Osteocyte (in vitro differentiated cells): ENCODE data around the gene SLC17A8. TPM values are rescaled to one million over a fixed set of nuclear protein-coding genes. Genes with fewer than 3 reads are reported as not detected.

Experiments used
- DNase-seq: peaks from one replicate; pipeline ENCODE4 v3.0.0; 2021; ENCODE audit warnings: mixed read lengths; ENCODE audit not compliant: unreplicated experiment; ENCODE audit errors: extremely low spot score
- H3K27ac Mint-ChIP-seq: one replicate; pipeline ENCODE4 v1.8.0; 2021; ENCODE audit warnings: mild to moderate bottlenecking, mixed read lengths; ENCODE audit not compliant: unreplicated experiment
- H3K27me3 Mint-ChIP-seq: one replicate; pipeline ENCODE4 v1.8.0; 2021; ENCODE audit warnings: mixed read lengths; ENCODE audit not compliant: unreplicated experiment
- H3K36me3 Mint-ChIP-seq: one replicate; pipeline ENCODE4 v1.8.0; 2021; ENCODE audit warnings: mixed read lengths; ENCODE audit not compliant: unreplicated experiment
- H3K4me1 Mint-ChIP-seq: one replicate; pipeline ENCODE4 v1.8.0; 2021; ENCODE audit warnings: mixed read lengths; ENCODE audit not compliant: unreplicated experiment
- H3K4me3 Mint-ChIP-seq: one replicate; pipeline ENCODE4 v1.8.0; 2021; ENCODE audit warnings: mild to moderate bottlenecking, moderate library complexity, mixed read lengths; ENCODE audit not compliant: unreplicated experiment
- H3K9me3 Mint-ChIP-seq: one replicate; pipeline ENCODE4 v1.8.0; 2021; ENCODE audit warnings: mixed read lengths; ENCODE audit not compliant: unreplicated experiment
- CTCF ChIP-seq: fragments of 200-600 bp; sonication (generic); IDR thresholded peaks from 2 replicates; pipeline ENCODE4 v1.5.0; 2021; ENCODE audit warnings: antibody characterized with exemption, mild to moderate bottlenecking, moderate library complexity
- total RNA-seq: library from RNA; stranded (reverse); gene quantifications from 2 replicates; pipeline ENCODE4 v1.2.1, GENCODE V29; 2021

SLC17A8 gene
- total RNA-seq, 1 donor from 2014 or later, result not detected

- no peak overlapping the region for H3K27ac Mint-ChIP-seq
- no peaks in the 10 kb centered on the region for H3K36me3 Mint-ChIP-seq
- H3K4me3 Mint-ChIP-seq, result no peak overlapping the region
- no peak for DNase-seq
- peaks cover 3% of the 10 kb centered on the region for H3K27me3 Mint-ChIP-seq
- no peak for TF ChIP-seq CTCF
- H3K9me3 Mint-ChIP-seq, result peaks cover 4% of the 10 kb centered on the region
- H3K4me1 Mint-ChIP-seq, result no peaks in the 10 kb centered on the region
Measured at GRCh38 chr12:100365411-100365810, 8.5 kb downstream of the SLC17A8 start.

- peaks cover 12% of the 10 kb centered on the region for H3K27me3 Mint-ChIP-seq
- no peak overlapping the region for H3K4me3 Mint-ChIP-seq
- no peaks in the 10 kb centered on the region for H3K36me3 Mint-ChIP-seq
- no peak overlapping the region for H3K27ac Mint-ChIP-seq
- no peak for TF ChIP-seq CTCF
- H3K9me3 Mint-ChIP-seq, result peaks cover 4% of the 10 kb centered on the region
- peaks cover 5% of the 10 kb centered on the region for H3K4me1 Mint-ChIP-seq
- DNase-seq, result no peak
Measured at GRCh38 chr12:100368066-100368465, 11.2 kb downstream of the SLC17A8 start.

- no peak for TF ChIP-seq CTCF
- no peak for DNase-seq
- H3K4me3 Mint-ChIP-seq, result no peak overlapping the region
- no peaks in the 10 kb centered on the region for H3K36me3 Mint-ChIP-seq
- peaks cover 4% of the 10 kb centered on the region for H3K9me3 Mint-ChIP-seq
- no peak overlapping the region for H3K27ac Mint-ChIP-seq
- H3K4me1 Mint-ChIP-seq, result peaks cover 7% of the 10 kb centered on the region
- H3K27me3 Mint-ChIP-seq, result peaks cover 15% of the 10 kb centered on the region
Measured at GRCh38 chr12:100371146-100371545, 14.3 kb downstream of the SLC17A8 start.

- Mint-ChIP-seq H3K36me3 (no peaks in the 10 kb centered on the region), H3K4me1 (peaks cover 7% of the 10 kb centered on the region), H3K27ac (no peak overlapping the region), H3K4me3 (no peak overlapping the region), H3K27me3 (peaks cover 15% of the 10 kb centered on the region), H3K9me3 (peaks cover 4% of the 10 kb centered on the region)
- DNase-seq, result no peak
- no peak for TF ChIP-seq CTCF
Measured at GRCh38 chr12:100372853-100373640, 16.2 kb downstream of the SLC17A8 start.

GRCh38 chr12:100375038-100375735 lies 18.3 kb downstream of the SLC17A8 start:
- TF ChIP-seq CTCF, result no peak
- Mint-ChIP-seq H3K9me3 (no peaks in the 10 kb centered on the region), H3K4me3 (no peak overlapping the region), H3K4me1 (peaks cover 7% of the 10 kb centered on the region), H3K36me3 (no peaks in the 10 kb centered on the region), H3K27ac (no peak overlapping the region), H3K27me3 (peaks cover 15% of the 10 kb centered on the region)
- DNase-seq, result no peak
